Activated T-cell treated with anti-CD3 and anti-CD28 coated beads for 48 hours (primary cell): Measurements from ENCODE around the gene NAXE.
A peak's percentile ranks its signal among the peaks of the same experiment; 100 is the strongest.
"Not testable (repeated sequence)": the region's sequence is repeated elsewhere in the genome, so short reads cannot be mapped to it uniquely, and the experiment has no call there.

ENCODE experiments used
- DNase-seq: peaks from one replicate; pipeline ENCODE4 v3.0.0-alpha.2; 2020; ENCODE audit warnings: low read depth

The NAXE gene

DNA sequence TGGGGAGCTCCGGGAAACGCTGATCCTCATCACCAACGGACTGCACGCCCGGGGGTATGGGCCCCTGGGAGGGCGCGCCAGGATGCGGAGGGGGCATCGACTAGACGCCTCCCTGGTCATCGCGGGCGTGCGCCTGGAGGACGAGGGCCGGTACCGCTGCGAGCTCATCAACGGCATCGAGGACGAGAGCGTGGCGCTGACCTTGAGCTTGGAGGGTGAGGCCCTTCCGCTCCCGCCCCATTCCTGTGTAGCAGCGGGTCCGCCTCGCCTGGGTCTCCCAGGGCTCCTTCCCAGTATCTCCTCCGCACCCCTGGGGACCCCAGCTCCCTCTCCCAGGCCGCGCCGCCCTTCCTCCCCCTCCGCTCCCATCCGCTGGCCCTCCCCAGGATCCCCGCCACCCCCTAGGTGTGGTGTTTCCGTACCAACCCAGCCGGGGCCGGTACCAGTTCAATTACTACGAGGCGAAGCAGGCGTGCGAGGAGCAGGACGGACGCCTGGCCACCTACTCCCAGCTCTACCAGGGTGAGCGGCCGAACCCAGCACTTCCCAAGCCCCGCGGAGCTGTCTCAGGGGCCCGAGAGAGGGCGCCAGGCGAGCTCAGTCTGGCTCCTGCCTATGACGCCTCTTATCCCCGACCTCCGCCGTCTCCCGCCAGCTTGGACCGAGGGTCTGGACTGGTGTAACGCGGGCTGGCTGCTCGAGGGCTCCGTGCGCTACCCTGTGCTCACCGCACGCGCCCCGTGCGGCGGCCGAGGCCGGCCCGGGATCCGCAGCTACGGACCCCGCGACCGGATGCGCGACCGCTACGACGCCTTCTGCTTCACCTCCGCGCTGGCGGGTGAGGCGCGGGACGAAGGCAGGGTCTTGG, 32.6 kb downstream of the NAXE start:
- DNase-seq: peak; percentile 40

DNA sequence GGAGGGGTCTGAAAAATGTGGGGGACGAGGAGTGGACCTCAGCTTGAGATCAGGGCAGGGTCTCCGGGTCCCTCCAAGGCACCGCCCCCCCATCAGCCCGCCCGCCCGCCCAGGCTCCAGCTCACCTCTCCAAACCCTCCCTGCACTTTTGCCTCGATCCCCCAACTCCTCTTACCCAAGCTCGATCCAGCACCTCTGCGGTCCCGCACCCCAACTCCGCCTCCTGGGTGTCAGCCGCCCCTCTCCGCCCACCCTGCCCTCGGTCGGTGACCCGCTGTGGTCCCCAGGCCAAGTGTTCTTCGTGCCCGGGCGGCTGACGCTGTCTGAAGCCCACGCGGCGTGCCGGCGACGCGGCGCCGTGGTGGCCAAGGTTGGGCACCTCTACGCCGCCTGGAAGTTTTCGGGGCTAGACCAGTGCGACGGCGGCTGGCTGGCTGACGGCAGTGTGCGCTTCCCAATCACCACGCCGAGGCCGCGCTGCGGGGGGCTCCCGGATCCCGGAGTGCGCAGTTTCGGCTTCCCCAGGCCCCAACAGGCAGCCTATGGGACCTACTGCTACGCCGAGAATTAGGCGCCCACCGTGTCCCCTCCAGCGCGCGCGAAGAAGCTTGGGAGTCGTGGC, 33.3 kb downstream of the NAXE start:
- DNase-seq: no peak

DNA sequence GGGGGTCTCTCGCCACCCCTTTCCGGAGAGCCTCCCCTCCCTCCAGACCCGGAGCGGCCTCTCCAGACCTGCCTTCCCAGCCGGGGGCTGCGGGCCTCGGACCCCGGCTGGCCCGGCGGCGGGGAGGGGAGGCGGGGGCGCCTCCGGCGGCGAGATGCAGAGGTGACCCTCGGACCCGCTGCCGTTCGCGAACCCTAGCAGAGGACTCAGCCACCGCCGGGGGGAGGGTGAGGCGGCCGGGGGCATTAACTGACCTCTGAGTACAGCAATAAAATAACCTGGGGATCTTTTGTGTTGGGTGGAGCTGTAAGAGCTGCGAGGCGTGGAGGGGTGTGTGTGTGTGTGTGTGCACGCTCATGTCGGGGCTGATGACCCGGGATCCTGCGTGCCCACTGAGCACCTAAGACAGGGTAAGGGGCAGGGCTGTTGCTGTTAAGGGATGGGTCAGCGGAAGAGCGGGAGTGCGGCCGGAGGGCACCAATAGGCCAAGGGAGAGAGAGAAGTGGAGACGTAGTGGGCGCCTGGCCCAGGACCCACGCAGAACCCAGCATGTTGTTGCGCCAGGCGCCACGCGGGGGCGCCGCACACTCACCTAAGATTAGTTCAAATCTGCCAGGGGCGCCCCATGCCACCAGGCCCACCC, 34.0 kb downstream of the NAXE start:
- peak; percentile 58 for DNase-seq

DNA sequence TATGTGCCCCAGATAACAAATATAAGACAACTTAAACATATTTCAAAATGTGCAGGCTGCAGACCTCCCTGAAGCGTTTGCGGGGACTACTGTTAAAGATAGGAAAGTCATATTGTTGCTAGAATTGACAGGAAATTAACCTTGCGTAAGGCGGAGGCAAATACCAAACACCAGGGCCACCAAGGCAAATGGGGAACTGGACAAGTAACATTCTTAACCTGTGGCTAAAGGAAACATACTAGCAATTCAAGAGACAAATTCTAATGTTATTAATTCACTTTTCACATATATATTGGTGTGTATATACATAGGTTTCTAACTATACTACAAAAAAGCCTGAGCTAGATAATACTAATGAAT, 34.5 kb downstream of the NAXE start:
- DNase-seq: no peak

DNA sequence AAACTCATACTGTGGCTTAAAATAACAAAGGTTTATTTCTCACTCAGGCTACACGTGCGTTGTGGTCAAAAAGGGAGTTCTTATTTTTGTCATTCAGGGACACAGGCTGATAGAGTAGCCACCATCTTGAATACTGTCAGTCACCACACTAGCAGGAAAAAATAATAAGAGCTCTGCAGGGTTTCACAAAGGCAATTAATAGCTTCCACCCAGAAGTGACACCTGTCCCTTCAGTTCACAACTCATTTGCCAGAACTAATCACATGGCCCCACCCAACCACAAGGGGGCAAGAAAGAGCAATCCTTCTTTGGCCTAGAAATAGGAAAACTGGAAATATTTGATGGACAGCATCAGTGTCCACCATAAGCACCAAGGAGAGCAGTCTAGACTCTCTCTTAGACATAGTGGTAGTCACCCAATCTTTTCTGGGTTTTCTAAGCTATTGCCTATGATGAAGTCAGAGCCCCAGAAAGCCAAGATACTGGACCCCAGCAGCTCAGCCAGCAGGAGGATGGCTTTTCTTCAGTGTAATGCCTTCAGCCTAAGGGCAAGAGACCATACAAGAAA, 35.8 kb downstream of the NAXE start:
- no peak for DNase-seq

DNA sequence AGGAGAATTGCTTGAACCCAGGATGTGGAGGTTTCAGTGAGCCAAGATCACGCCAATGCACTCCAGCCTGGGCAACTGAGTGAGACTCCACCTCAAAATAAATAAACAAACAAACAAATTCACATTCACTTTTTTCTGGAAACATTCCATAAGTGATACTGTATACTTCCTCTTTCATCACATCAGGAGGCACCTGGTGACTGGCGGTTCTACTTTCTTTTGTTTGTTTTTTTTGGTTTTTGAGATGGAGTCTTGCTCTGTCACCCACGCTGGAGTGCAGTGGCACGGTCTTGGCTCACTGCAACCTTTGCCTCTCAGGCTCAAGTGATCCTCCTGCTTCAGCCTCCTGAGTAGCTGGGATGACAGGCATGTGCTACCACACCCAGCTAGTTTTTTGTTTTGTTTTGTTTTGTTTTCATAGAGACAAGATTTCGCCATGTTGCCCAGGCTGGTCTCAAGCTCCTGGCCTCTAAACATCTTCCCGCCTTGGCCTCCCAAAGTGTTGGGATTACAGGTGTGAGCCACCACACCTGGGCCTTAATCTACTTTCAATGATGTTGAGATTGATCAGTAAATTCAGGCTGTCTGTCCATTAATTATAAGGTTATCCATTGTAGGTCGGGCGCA, 38.4 kb downstream of the NAXE start:
- no peak for DNase-seq

DNA sequence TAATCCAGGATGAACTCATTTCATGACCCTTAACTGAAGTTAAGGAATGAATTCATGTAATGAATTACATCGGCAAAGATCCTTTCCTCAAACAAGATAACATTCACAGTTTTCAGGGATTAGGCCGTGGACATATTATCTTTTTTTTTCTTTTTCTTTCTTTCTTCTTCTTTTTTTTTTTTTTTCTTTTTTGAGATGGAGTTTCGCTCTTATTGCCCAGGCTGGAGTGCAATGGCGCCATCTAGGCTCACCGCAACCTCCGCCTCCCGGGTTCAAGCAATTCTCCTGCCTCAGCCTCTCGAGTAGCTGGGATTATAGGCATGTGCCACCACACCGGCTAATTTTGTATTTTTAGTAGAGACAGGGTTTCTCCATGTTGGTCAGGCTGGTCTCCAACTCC, 39.6 kb downstream of the NAXE start:
- DNase-seq: not testable (repeated sequence)

DNA sequence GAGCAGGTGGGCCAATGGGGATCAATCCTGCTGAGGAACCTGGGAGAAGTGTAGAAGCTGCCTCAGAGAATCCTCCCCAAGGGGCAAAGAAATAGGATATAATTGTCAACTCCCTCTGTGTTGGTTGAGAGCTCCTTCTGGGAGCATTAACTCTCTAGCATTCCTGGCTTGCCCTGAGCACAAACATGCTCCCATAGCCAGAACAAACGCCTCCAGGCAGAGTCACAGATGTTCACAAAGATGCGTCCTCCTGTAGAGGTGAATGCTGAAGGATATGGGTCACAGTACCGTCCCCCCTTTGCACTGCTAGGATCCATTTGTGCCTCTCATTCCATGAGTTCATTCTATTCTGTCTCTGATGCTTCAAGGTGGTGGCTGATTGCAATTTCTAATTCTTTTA, 40.8 kb downstream of the NAXE start:
- DNase-seq: no peak

DNA sequence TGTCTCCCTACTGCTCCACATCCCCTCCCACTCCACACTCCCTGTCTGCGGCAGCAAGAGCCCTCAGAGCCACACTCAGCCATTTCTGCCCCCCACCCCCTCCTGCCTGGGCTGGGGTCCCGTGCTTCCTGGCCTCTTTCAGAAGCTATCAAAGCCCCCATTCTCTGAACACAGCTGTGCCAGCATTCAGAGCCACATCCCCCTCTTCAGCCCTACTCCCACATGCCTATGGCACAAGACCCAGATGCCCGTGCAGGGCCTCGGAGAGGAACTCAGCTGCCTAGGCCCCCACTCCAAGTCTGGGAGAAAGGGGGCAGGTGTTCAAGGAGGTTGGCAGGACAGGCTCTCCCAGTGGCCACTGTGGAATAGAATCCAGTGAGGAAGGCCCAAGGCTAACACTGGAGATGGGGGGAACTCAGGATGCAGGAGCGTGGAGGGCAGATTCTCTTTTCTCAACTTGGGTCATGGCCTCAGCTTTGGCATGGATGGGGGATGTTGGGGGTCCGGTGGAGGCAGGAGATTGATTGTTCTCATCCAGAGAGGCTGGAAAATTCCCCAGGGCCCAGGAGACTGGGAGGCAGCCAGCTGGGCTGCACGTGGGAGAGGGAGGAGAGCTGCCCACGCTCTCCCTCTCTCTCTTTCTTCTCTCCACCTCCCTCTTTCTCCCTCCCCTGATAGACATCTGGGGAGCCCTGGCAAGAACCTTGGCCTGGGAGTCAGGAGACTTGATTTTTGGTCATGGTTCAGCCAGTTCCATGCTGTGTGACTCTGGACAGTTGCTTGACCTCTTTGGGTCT, 46.8 kb downstream of the NAXE start:
- no peak for DNase-seq

DNA sequence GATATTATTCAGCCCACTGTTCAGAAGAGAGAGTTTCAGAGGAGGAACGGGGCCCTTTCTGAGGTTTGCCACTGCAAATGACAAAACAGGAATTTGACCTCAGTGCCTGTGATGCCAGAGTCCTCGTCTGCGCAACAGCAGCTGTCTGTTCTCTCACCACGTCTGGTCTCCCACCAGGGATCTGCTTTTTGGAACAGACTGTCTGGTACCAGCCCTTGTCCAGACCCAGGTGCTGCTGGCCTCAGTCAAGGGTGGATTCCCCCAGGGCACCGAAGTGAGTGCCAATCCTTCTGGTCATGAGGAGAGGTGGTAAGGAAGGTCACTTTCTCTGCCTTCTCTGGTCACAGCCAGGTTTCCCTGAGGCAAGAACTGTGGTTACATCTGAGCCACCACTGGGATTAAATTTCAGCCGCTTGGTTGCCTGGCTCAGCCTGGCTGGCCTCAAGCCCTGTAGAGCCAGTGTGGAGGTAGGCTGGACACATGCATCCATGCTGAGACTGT, 48.1 kb downstream of the NAXE start:
- no peak for DNase-seq

DNA sequence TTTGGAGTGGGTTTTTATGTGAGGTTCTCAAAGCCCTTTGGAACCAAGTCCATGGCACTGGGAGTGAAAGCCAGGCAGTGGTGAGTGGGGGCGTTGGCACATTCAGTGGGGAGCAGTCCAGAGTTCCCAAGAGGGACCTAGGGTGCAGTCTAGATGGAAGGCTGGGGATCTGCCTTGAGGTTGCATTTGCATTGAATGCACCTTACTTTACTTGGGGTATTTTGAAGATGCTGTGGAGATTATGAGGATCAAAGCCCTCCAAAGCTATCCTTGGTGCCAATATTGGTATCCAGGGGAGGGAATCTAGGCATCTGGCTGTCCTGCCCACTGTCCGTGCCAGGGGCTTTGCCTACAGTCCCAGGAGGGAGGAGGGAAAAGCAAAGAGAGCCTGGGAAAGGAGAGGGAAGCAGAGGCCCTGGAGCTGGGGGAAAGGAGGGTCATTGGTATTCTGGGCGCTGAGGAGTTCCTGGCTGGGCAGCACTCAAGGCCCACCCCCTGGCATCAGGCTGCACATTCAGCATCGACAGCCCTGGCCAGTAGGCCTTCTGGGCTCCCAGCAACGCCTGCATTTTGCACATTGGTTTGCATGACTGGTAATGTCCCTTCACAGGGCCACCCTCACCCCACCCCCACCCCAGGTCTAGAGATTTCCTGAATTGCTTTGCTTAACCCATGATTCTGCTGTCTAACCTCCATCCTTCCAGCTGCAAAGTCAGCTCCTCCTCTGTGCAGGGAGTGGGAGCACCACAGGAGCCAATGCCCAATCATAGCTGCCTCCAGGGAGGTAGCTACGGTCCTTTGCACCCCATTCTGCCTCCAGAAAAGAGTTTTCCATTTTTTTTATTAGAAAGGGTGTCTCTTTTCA, 49.5 kb downstream of the NAXE start:
- DNase-seq: no peak

DNA sequence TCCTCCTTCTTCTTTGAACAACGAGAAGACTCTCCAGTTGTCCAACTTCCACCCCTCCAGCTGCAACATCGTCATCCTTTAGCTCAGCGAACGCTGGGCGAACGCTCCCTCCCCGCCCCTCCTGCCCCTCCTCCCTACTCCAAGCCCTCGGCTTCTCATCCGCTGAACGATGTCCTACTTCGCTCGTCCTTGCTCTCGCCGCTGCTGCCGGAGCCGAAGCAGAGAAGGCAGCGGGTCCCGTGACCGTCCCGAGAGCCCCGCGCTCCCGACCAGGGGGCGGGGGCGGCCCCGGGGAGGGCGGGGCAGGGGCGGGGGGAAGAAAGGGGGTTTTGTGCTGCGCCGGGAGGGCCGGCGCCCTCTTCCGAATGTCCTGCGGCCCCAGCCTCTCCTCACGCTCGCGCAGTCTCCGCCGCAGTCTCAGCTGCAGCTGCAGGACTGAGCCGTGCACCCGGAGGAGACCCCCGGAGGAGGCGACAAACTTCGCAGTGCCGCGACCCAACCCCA, 50.2 kb downstream of the NAXE start, which contains the start of gene BCAN:
TSS of gene BCAN (plus strand) at position 357 of the 504 bp plus-strand sequence. CDS start 3,938 bp downstream, outside the sequence.
- no peak for DNase-seq

DNA sequence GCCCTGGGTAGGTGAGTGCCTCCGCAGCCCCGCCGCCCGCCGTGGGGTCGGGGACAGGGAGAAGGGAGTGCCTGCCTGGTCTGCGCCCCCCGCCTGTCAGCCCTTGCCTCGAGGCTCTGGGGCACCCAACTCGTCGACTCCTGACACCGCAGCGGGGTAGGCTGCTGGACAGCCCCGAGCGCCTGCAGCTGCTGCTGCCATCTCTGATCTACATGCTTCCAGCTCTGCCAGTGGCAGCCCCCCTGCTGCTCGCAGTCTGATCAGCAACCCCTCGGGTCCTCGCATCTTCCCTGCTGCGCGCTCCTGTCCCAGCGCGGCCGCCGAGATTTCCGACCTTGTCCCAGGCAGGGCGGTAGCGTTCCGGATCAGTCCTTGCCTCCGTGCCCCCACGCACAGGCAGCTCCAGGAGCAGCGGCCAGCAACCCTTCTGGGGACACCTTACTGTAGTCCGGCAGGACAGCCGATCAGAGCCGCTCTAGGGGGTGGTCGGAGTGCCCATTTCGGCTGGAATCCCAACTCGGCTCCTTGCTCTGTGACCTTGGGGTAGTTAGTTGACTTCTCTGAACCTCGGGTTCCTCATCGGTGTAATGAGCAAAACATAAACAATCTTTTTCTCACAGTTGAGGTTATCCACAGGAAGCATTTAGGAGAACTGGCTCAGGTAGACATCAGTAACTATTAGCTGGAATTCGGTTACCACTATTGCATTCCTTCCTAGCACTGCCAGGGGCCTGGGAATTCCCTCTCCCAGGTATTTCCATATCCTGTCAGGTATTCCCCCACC, 50.9 kb downstream of the NAXE start:
- no peak for DNase-seq

DNA sequence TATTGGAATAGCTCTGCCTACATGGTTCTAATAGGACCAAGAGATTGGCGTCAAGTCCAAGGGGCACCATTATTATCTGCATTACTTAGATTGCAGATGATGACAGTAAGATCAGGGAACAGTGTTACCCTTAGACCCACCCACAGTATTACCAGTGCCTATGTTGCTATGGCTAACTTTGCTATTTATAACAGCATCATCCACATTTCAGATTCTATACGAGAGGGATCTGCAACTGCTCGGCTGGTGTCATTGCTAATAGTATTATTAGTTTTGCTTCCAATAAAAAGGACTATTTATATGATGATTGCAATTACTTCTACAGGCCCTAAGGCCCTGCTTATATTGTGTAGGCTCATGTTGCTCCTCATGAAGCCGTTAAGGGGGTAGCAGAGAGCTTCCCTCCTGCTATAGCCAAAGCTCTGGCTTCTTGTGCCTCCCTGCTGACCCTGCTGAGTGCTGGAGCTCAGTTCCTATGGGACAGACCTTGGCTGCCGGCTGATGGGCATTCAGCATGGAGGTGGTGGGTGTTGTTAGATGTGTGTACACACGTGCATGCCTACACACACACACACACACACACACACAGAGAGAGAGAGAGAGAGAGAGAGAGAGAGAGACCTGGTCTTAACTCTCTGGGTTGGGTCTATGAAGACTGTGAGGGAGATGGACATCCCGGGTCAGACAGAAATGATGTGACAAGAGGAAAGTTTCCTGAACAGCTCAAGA, 51.6 kb downstream of the NAXE start:
- DNase-seq: no peak

DNA sequence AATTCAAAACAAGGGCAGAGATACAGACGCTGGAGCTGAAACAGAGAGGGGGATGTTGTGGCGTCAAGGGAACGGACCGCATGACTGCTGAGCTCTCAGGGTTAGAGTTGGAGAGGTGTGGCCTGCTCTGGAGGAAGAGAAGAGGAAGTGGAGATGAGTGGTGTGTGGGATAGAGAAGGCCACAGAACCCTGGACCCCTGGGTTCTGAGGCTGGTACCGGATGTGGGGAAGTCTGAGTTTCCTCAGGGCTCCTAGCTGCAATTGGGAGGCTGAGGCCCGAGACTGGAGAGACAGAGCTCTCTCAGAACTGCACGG, 52.2 kb downstream of the NAXE start:
- DNase-seq: no peak
